Activated CD4-positive, alpha-beta T cell treated with anti-CD3 and anti-CD28 coated beads, Interleukin-2, Interleukin-6, amounts not matched to agents 100 ng/mL and 50 ng/mL, durations not matched to agents 16 hours and 8 hours (primary cell): ENCODE data around the gene COPA.
"Not testable (repeated sequence)": the region's sequence is repeated elsewhere in the genome, so short reads cannot be mapped to it uniquely, and the experiment has no call there.

Experiments
- DNase-seq: peaks from one replicate; pipeline ENCODE4 v3.0.0-alpha.2; 2020

Gene COPA

DNA sequence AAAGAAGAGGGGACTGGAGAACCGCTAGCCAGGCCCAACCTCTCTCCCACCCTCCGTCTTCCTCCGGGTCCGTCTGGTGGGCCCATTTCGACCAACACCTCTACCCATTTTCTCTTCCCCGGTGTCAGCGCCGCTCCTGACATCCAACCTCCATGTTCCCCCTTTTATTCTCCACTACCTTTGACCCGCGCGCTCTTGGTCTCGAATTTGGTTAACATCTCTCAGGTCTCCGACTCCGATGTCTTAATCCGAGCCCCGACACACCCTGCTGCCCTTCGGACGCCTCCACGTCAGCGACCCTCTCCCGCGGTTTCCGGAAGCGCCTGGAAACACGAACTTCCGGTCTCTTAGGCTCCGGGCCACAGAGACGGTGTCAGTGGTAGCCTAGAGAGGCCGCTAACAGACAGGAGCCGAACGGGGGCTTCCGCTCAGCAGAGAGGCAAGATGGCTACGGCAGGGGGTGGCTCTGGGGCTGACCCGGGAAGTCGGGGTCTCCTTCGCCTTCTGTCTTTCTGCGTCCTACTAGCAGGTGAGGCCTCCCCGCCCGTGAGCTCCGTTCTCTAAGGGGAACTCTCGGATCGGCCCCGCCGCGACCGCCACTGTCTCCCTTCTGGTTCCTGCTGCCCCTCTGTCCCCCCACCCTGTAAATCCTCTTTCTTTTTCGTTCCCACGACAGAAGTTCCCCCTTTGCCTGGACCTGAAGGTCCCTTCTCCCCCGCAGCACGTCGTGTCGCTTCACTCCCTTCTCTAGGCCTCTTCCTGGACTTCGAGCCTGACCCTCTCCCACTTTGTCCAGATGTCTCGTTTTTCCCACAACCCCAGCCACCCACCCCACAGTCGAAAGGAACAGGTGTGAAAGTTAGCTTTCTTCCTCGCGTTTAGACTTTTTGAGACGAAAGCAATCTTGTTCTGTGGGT, at the start of gene COPA, which contains the start of gene NCSTN:
Gene COPA, minus strand, starts transcription at position 298 of the 917 bp plus-strand sequence. Its CDS starts 80 bp downstream, at position 218.
Gene NCSTN, plus strand, starts transcription at position 431 of the 917 bp plus-strand sequence. Its CDS starts 14 bp downstream, at position 445.
- peak; percentile 96 for DNase-seq

GRCh38 chr1:160388406-160388805, 45.4 kb upstream of the COPA start:
- DNase-seq = not testable (repeated sequence)

GRCh38 chr1:160384812-160385211, 41.8 kb upstream of the COPA start:
- DNase-seq = not testable (repeated sequence)

DNA sequence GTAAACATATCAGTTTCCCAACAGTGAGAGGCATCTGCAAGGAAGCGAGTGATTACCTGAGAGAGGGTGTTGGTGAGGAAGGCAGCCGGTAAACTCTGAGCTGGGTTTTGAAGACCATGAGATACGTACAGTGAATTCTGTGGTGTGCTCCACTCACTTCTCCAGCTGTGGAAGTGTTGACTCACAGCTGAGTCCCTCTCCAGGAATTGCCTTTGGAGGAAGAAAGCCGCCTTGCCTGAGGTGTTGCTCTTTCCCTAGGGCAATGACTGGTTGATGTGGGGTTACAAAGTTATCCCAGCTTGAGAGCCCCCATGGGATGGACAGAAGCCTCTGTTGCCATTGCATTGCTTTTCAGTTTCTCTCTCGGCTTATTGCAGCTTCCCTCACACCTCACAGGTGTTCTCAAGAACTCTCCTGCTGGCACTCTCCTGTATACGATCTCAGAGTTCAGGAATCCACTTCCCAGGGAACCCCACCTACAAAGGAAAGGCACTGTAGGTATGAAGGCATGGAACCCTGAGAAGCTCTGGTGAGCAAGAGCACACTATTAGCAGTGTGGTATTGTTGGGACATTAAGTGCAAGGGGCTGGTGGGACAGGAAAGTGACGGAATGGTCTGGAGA, 34.6 kb upstream of the COPA start:
- no peak for DNase-seq

DNA sequence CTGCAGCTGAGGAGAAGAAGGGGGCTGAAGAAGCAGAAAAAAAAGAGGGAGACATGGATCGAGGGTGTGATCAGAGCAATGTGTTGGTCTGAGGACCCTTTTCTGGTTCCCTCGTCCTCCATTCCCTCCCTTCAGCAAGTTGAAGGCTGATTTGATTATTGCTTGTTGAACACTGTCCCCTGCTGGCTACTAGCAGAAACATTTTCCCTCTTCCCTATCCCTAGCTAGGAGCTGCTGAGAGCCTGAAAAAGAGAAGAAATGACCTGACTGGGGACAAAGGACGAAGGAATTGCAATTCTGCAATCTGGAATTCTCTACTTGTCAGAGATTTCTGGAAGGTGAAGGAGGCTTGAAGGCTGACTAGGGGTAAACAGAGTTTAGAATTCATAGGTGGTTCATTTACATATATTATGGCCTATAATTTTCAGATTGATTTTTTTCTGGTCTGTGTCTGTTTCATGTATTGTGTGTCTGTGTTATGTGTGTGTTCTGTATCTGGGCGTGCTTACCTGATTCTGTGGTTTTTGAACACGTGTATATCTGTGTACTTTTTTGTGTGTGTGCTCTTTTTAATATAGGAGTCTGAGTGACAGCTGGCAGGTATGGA, 33.6 kb upstream of the COPA start:
- peak; percentile 67 for DNase-seq

DNA sequence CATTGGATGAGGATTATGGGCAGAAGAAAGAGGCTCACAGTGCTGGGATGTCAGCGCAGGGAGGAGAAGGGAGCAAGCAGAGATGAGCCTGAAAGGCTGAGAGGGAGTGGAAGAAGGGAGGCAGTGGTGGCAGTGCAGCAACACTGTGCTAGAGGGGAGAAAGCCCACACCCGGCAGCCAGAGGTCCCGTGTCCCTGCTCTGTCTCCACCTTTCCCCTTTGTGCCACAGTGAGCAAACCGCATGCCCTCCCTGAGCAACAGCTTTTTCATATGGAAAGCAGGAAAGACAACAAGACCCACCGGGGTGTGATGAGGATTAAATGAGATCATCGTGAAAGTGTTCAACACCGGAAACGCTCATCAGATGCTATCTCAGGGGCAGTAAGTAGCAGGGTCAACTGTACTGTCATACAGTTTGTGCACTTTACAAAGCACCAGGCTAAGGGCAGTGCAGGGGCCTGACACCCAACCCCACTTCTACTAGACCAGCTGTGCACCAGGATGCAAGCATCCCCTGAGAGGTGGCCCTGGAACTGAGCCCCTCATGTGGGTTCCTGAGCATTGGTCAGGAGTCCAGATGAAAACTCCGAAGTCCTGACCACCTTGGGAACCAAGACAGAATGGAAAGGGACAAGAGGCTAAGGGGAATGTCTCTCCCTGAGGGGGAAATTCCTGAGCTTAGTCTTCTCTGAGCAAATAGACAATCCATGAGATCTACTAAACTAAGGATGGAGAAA, 32.9 kb upstream of the COPA start:
- peak; percentile 33 for DNase-seq

- DNase-seq = no peak
These were observed 31.5 kb upstream of the COPA start for GRCh38 chr1:160374306-160375110.

- no peak for DNase-seq
These were observed 30.6 kb upstream of the COPA start for GRCh38 chr1:160373696-160374095.

DNA sequence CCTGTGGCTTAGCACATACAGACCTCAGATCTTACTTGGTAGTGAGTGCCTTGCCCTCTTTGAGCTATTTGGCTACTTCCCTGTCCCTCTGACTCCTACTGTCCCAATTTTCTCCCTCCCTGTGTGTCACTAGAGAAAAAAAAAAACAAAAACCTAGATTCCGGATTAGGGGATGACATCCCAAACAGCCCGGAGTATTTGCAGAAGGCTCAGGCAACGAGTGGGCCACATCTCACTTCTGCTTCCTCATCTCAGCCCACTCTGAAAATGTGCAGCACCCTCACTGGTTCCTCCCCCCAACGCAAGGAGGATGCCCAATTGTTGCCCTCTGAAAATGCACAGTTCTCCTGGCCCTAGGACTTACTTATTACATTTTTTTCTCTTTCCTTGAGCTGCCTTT, 28.7 kb upstream of the COPA start:
- no peak for DNase-seq

GRCh38 chr1:160371346-160371631, 28.2 kb upstream of the COPA start:
- no peak for DNase-seq

DNA sequence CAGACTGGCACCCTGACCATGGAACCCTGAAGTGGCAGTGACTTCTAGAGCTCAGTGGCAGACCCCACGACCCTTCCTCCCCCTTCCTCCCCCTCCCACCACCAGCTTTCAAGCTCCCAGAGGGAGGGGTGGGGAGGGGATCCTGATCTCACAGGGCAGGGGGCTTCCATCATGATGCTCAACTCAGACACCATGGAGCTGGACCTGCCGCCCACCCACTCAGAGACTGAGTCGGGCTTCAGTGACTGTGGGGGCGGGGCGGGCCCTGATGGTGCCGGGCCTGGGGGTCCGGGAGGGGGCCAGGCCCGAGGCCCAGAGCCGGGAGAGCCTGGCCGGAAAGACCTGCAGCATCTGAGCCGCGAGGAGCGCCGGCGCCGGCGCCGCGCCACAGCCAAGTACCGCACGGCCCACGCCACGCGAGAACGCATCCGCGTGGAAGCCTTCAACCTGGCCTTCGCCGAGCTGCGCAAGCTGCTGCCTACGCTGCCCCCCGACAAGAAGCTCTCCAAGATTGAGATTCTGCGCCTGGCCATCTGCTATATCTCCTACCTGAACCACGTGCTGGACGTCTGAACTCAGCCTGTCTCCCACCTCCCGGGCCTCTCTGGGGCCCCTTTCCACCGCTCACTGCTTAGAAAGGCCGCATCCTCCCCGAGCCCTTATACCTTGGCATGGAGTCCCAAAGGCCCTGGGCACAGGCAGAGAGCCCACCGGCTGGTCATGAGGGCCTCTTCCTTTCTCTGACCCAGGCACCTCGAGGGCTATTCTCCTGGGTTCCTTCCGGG, 27.7 kb upstream of the COPA start:
- no peak for DNase-seq

DNA sequence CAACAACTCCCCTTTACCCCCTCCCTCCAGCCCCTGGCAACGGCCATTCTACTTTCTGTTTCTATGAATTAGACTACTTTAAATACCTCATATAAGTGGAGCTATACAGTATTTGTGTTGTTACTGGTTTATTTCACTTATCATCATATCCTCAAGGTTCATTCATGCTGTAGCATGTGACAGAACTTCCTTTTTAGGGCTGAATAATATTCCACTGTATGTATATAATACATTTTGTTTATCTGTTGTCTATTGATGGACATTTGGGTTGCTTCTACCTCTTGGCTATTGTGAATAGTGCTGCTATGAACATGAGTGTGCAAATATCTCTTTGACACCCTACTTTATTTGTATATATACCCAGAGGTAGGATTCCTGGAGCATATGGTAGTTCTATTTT, 26.0 kb upstream of the COPA start:
- no peak for DNase-seq

DNA sequence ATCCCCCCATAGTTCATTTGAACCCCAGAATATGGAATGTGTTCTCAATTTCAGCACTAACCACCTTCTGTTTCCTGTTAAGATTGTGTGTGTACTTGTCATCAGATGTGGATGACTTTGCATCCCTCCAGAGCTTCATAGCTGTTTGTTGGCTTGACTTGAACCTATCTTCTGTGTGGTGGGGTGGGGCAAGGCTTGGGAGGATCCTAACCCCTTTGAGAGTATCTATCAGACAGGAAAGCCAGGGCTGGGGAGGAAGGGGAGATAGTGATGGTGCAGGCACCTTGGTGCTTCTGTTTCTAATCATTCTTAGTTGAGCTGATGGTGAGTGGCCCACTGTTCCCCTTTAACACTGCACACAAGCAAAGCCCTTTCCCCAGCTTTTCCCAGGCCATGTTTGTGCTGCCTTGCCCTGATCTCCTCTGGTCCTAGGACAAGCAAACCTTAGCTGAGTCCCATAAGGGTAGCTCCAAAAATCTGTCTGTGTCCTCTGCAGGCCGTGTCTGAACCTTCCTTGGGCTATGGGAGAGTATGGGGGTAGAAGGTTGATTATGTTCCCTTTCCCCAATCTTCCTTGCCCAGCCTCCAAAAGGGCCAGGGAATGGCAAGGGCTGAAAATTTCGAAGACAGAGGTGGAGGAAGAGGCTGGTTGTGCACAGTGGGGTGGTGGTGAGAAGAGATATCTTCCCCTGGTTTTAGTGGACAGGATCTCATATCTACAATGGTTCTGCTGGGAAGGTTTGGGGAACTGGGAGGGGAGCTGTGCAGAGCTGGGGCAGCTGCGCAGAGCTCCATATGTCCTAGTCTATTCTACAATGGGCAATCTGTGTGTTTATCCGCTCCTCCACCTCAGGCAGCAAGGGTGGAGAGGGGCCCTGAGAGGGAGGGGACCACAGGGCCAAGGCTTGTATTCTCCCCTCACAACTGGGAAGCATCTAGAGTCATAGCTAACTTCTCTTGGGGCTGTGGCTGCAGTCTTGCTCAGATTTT, 25.2 kb upstream of the COPA start:
- DNase-seq = no peak

DNA sequence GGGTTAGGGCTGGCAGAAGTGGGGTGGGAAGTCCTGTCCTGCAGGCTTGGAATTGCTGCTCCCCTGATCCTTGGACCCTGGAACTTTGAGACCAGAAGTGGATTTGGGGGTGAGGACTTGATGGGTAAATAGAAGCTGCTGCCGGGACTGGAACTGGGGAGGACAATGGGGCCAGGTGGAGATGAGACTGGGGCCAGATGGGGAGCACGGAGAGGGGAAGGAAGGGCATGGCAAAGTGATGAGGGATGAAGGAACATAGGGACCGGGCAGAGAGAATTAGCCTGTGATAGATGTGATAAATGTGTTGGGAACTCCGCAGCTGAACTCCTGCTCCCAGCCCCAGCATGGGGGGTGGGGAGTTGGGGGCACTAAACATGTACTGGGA, 24.5 kb upstream of the COPA start:
- DNase-seq = no peak

DNA sequence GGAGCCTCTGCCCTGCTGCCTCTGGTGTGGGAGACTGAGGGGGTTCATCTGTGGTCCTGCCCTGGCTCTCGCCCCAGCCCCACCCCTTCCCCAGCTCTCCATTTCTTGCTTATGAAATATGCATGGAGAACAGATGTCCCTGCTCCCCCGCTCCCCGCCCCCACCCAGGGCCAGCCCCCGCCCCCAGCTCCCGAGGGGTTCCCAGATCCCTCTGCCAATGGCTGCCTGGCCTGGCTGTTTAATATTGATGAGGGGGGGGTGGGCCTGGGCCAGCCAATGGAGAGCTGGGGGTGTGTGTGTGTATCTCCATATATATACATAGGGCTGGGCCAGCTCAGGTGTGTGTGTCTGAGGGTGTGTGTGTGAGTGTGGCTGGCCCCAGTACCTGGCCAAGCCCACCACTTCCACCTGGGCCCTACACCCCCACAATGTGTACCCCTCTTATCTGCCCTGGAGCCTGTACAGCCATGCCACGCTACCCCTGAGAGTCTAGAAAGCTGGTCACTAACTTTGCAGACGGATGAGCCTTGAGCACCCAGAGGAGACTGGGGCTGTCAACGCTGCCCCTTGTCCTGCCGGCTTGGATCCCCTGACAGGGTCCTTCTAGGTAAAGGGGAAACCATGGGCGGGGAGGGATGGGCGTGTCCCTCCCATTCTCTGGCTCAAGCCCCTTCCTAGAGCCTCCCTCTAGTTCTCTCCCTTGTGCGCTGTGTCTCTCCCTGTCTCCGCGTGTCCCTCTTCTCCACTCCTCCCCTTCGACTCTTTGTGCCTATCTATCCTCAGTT, 23.9 kb upstream of the COPA start, which contains the start of gene NHLH1:
Gene NHLH1, plus strand, starts transcription at position 341 of the 785 bp plus-strand sequence. CDS start 3,661 bp downstream, outside the sequence.
- DNase-seq = no peak

GRCh38 chr1:160365325-160365724, 22.3 kb upstream of the COPA start:
- DNase-seq = no peak

- DNase-seq = no peak
These were observed 21.1 kb upstream of the COPA start for GRCh38 chr1:160363951-160364735.

- DNase-seq = no peak
These were observed 20.0 kb upstream of the COPA start for GRCh38 chr1:160363010-160363409.
